HepG2 (cell line): ENCODE results near the gene SELENOM. TPM values are rescaled to one million over a fixed set of nuclear protein-coding genes. Genes with fewer than 3 reads are reported as not detected.

ENCODE experiments used
- ATF1 ChIP-seq: IDR thresholded peaks from 2 replicates; pipeline ENCODE4 v1.6.1; 2016; ENCODE audit warnings: mild to moderate bottlenecking, control low read depth
- ATM ChIP-seq: fragments of 450-650 bp; IDR thresholded peaks from 2 replicates; pipeline ENCODE4 v1.7.1; 2017; ENCODE audit warnings: mild to moderate bottlenecking, borderline replicate concordance
- CENPT ChIP-seq: sonication (generic); formaldehyde crosslinking; IDR thresholded peaks from 2 replicates; pipeline ENCODE4 v1.8.0; 2022; ENCODE audit warnings: low read depth, mild to moderate bottlenecking, moderate library complexity, missing genetic modification reagents
- EED ChIP-seq: sonication (generic); formaldehyde crosslinking; IDR thresholded peaks from 2 replicates; pipeline ENCODE4 v1.5.0; 2020; ENCODE audit warnings: mild to moderate bottlenecking, missing genetic modification reagents
- IKZF4 ChIP-seq: sonication (generic); formaldehyde crosslinking; IDR thresholded peaks from 2 replicates; pipeline ENCODE4 v1.5.1; 2020; ENCODE audit warnings: borderline replicate concordance, mild to moderate bottlenecking, low read depth, missing genetic modification reagents; ENCODE audit errors: not compliant biosample characterization
- JARID2 ChIP-seq: sonication (generic); formaldehyde crosslinking; IDR thresholded peaks from 2 replicates; pipeline ENCODE4 v1.8.1; 2023; ENCODE audit warnings: missing genetic modification reagents, inconsistent platforms; ENCODE audit not compliant: insufficient replicate concordance
- NR3C1 ChIP-seq: sonication (generic); formaldehyde crosslinking; IDR thresholded peaks from 2 replicates; pipeline ENCODE4 v1.4.0; 2020; ENCODE audit warnings: missing genetic modification reagents
- SAP130 ChIP-seq: IDR thresholded peaks from 2 replicates; pipeline ENCODE4 v1.6.1; 2016; ENCODE audit warnings: low read depth
- SMAD9 ChIP-seq: sonication (generic); formaldehyde crosslinking; IDR thresholded peaks from 2 replicates; pipeline ENCODE4 v1.5.1; 2020; ENCODE audit warnings: mild to moderate bottlenecking, missing genetic modification reagents
- SOX13 ChIP-seq, 3 experiments: fragments of 450-650 bp in 1 of 3; sonication (generic) in 1 of 3; formaldehyde crosslinking in 1 of 3; IDR thresholded peaks in 2 of 3; conservative IDR thresholded peaks in 1 of 3; 2 replicates each; pipeline versions ENCODE4 v1.5.0 to v1.6.1; 2016 to 2020; ENCODE audit warnings: antibody characterized with exemption in 1 of 3, mild to moderate bottlenecking in 1 of 3, missing compliant biosample characterization in 1 of 3, missing genetic modification reagents in 1 of 3, moderate library complexity in 1 of 3
- THAP11 ChIP-seq: IDR thresholded peaks from 2 replicates; pipeline ENCODE4 v1.6.1; 2016; ENCODE audit warnings: missing biosample characterization, missing genetic modification reagents
- ZNF605 ChIP-seq: sonication (generic); formaldehyde crosslinking; IDR thresholded peaks from 2 replicates; pipeline ENCODE4 v1.8.0; 2022; ENCODE audit warnings: mild to moderate bottlenecking, missing genetic modification reagents
- ZNF616 ChIP-seq: sonication (generic); formaldehyde crosslinking; IDR thresholded peaks from 2 replicates; pipeline ENCODE4 v1.5.0; 2020; ENCODE audit warnings: low read depth, mild to moderate bottlenecking, missing genetic modification reagents
- ZNF724P ChIP-seq: sonication (generic); formaldehyde crosslinking; IDR thresholded peaks from 2 replicates; pipeline ENCODE4 v1.8.0; 2022; ENCODE audit warnings: missing genetic modification reagents, borderline replicate concordance
- ZSCAN22 ChIP-seq: sonication (generic); formaldehyde crosslinking; IDR thresholded peaks from 2 replicates; pipeline ENCODE4 v1.4.0; 2020; ENCODE audit warnings: mild to moderate bottlenecking, missing genetic modification reagents
- ZSCAN25 ChIP-seq: sonication (generic); formaldehyde crosslinking; IDR thresholded peaks from 2 replicates; pipeline ENCODE4 v1.8.0; 2022; ENCODE audit warnings: mild to moderate bottlenecking, missing genetic modification reagents
- polyA plus RNA-seq, 8 experiments: library from polyadenylated mRNA; depleted of rRNA in 3 of 8; stranded (reverse) in 7 of 8; unstranded in 1 of 8; fragments of >200 nt; fragmentation: Illumina TruSeq in 4 of 8; extraction: Trizol in 4 of 8; gene quantifications; 2 replicates each; pipeline versions ENCODE4 v1.2.1 to v1.2.3, GENCODE V29; 2011 to 2016; ENCODE audit warnings: low read depth in 4 of 8, missing spikeins in 1 of 8, mixed read lengths in 1 of 8; ENCODE audit not compliant: insufficient read depth in 1 of 8
- total RNA-seq, 5 experiments: library from RNA; depleted of rRNA; stranded (reverse); fragments of >200 nt; fragmentation: Illumina TruSeq; extraction: Trizol; gene quantifications; 2 replicates each; pipeline ENCODE4 v1.2.3, GENCODE V29; 2016; ENCODE audit warnings: low read depth in 1 of 5
- TF ChIP-seq, protein P1 (sequence below): IDR thresholded peaks from 2 replicates; pipeline ENCODE4 v1.6.1; 2016; ENCODE audit warnings: mild to moderate bottlenecking
- TF ChIP-seq, protein P2 (sequence below): sonication (generic); formaldehyde crosslinking; IDR thresholded peaks from 2 replicates; pipeline ENCODE4 v1.9.0; 2021; ENCODE audit warnings: missing genetic modification reagents, borderline replicate concordance
- TF ChIP-seq, protein P3 (sequence below): sonication (generic); formaldehyde crosslinking; IDR thresholded peaks from 2 replicates; pipeline ENCODE4 v1.5.0; 2020; ENCODE audit warnings: missing genetic modification reagents
- TF ChIP-seq, protein P4 (sequence below): sonication (generic); formaldehyde crosslinking; conservative IDR thresholded peaks from 2 replicates; pipeline ENCODE4 v1.4.0; 2020; ENCODE audit warnings: missing genetic modification reagents
- TF ChIP-seq, protein P5 (sequence below): sonication (generic); formaldehyde crosslinking; IDR thresholded peaks from 2 replicates; pipeline ENCODE4 v1.4.0; 2020; ENCODE audit warnings: mild to moderate bottlenecking, low read depth, missing genetic modification reagents

The SELENOM gene
- total and polyA plus RNA-seq, 2 of the 13 experiments (the other 11 are each of a cell fraction or from before 2014, with no cell fraction given): 4.1 to 4.3 TPM

DNA sequence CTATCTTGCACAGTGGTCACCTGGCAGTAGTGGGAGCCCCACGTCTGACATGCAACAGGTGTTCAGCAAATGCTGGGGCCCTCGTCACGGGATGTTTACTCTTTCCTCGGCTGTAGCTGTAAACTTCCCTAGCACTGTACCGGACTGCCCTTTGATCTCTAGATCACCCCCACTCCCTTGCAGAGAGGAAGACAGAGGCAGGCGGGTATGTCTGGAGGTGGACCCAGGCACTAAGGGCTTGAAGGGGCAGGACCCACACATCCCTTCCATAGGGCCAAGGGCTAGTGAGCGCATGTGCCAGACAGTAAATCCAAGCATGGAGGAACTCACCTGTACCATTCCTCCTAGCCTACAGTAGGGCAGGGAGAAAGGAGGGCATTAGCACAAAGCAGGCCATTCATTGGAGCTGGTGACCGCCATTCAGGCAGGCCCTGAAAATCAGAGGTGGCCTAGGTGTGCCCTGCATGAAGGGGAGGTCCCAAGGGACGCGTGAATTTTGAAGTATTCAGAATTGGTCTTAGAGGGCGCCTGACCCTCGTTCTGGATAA, 28.2 kb downstream of the SELENOM start (continued):
- TF ChIP-seq, protein P1, sequence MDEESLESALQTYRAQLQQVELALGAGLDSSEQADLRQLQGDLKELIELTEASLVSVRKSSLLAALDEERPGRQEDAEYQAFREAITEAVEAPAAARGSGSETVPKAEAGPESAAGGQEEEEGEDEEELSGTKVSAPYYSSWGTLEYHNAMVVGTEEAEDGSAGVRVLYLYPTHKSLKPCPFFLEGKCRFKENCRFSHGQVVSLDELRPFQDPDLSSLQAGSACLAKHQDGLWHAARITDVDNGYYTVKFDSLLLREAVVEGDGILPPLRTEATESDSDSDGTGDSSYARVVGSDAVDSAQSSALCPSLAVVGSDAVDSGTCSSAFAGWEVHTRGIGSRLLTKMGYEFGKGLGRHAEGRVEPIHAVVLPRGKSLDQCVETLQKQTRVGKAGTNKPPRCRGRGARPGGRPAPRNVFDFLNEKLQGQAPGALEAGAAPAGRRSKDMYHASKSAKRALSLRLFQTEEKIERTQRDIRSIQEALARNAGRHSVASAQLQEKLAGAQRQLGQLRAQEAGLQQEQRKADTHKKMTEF (CRISPR knock-in tag): peak; percentile 46; the same call in 1 of the 2 replicates
- TF ChIP-seq, protein P2, sequence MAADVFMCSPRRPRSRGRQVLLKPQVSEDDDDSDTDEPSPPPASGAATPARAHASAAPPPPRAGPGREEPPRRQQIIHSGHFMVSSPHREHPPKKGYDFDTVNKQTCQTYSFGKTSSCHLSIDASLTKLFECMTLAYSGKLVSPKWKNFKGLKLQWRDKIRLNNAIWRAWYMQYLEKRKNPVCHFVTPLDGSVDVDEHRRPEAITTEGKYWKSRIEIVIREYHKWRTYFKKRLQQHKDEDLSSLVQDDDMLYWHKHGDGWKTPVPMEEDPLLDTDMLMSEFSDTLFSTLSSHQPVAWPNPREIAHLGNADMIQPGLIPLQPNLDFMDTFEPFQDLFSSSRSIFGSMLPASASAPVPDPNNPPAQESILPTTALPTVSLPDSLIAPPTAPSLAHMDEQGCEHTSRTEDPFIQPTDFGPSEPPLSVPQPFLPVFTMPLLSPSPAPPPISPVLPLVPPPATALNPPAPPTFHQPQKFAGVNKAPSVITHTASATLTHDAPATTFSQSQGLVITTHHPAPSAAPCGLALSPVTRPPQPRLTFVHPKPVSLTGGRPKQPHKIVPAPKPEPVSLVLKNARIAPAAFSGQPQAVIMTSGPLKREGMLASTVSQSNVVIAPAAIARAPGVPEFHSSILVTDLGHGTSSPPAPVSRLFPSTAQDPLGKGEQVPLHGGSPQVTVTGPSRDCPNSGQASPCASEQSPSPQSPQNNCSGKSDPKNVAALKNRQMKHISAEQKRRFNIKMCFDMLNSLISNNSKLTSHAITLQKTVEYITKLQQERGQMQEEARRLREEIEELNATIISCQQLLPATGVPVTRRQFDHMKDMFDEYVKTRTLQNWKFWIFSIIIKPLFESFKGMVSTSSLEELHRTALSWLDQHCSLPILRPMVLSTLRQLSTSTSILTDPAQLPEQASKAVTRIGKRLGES: no peak
- TF ChIP-seq ATM: no peak
- no peak for TF ChIP-seq CENPT (CRISPR knock-in tag)
- peak; percentile 50; the same call in 1 of the 2 replicates for TF ChIP-seq ZNF724P
- TF ChIP-seq ZNF605 (CRISPR knock-in tag): peak; percentile 70; the same call in 1 of the 2 replicates
- TF ChIP-seq SMAD9 (CRISPR knock-in tag): no peak
- TF ChIP-seq, protein P3, sequence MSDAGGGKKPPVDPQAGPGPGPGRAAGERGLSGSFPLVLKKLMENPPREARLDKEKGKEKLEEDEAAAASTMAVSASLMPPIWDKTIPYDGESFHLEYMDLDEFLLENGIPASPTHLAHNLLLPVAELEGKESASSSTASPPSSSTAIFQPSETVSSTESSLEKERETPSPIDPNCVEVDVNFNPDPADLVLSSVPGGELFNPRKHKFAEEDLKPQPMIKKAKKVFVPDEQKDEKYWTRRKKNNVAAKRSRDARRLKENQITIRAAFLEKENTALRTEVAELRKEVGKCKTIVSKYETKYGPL: no peak
- no peak for TF ChIP-seq JARID2 (CRISPR knock-in tag)
- TF ChIP-seq IKZF4 (CRISPR knock-in tag): no peak
- TF ChIP-seq, protein P4, sequence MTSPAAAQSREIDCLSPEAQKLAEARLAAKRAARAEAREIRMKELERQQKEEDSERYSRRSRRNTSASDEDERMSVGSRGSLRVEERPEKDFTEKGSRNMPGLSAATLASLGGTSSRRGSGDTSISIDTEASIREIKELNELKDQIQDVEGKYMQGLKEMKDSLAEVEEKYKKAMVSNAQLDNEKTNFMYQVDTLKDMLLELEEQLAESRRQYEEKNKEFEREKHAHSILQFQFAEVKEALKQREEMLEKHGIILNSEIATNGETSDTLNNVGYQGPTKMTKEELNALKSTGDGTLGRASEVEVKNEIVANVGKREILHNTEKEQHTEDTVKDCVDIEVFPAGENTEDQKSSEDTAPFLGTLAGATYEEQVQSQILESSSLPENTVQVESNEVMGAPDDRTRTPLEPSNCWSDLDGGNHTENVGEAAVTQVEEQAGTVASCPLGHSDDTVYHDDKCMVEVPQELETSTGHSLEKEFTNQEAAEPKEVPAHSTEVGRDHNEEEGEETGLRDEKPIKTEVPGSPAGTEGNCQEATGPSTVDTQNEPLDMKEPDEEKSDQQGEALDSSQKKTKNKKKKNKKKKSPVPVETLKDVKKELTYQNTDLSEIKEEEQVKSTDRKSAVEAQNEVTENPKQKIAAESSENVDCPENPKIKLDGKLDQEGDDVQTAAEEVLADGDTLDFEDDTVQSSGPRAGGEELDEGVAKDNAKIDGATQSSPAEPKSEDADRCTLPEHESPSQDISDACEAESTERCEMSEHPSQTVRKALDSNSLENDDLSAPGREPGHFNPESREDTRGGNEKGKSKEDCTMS: no peak
- peak; percentile 37; the same call in 1 of the 2 replicates for TF ChIP-seq THAP11
- TF ChIP-seq ATF1: no peak
- TF ChIP-seq SAP130: peak; percentile 65
- no peak for TF ChIP-seq EED (CRISPR knock-in tag)
- TF ChIP-seq ZNF616: no peak
- no peak for TF ChIP-seq NR3C1 (CRISPR knock-in tag)
- TF ChIP-seq SOX13 (IDR thresholded peaks at IDR 0.05): no peak
- peak in 1 of 2 experiments; percentile 66; a peak in 2 of 4 replicates for TF ChIP-seq SOX13 (CRISPR knock-in tag; conservative IDR thresholded peaks at IDR 0.05 in 1 of 2, IDR thresholded peaks at IDR 0.05 in 1 of 2)
- no peak for TF ChIP-seq ZSCAN22
- no peak for TF ChIP-seq ZSCAN25
- TF ChIP-seq, protein P5, sequence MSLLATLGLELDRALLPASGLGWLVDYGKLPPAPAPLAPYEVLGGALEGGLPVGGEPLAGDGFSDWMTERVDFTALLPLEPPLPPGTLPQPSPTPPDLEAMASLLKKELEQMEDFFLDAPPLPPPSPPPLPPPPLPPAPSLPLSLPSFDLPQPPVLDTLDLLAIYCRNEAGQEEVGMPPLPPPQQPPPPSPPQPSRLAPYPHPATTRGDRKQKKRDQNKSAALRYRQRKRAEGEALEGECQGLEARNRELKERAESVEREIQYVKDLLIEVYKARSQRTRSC (CRISPR knock-in tag): no peak
